Vagina (tissue), 2 donors: ENCODE data around the gene GPR142.

Source experiments
- POLR2A ChIP-seq, 2 donors: fragments of 450-650 bp; IDR thresholded peaks; one replicate each; pipeline ENCODE4 v1.6.1; 2017; ENCODE audit warnings: antibody characterized with exemption in 2 of 2, mild to moderate bottlenecking in 2 of 2, moderate library complexity in 2 of 2
- POLR2AphosphoS5 ChIP-seq, 2 donors: sonication (generic); formaldehyde crosslinking; IDR thresholded peaks; one replicate each; pipeline ENCODE4 v1.9.0; 2017; ENCODE audit warnings: antibody characterized with exemption in 2 of 2, mild to moderate bottlenecking in 2 of 2, low read depth in 1 of 2; ENCODE audit not compliant: insufficient read depth in 1 of 2
- TF ChIP-seq, protein P1 (sequence below), 3 experiments: fragments of 450-650 bp in 2 of 3; fragments of 200-600 bp in 1 of 3; sonication (generic) in 1 of 3; IDR thresholded peaks; one replicate each; pipeline ENCODE4 v1.5.1; 2017 to 2019; ENCODE audit warnings: antibody characterized with exemption in 3 of 3, mild to moderate bottlenecking in 2 of 3, moderate library complexity in 2 of 3

DNA sequence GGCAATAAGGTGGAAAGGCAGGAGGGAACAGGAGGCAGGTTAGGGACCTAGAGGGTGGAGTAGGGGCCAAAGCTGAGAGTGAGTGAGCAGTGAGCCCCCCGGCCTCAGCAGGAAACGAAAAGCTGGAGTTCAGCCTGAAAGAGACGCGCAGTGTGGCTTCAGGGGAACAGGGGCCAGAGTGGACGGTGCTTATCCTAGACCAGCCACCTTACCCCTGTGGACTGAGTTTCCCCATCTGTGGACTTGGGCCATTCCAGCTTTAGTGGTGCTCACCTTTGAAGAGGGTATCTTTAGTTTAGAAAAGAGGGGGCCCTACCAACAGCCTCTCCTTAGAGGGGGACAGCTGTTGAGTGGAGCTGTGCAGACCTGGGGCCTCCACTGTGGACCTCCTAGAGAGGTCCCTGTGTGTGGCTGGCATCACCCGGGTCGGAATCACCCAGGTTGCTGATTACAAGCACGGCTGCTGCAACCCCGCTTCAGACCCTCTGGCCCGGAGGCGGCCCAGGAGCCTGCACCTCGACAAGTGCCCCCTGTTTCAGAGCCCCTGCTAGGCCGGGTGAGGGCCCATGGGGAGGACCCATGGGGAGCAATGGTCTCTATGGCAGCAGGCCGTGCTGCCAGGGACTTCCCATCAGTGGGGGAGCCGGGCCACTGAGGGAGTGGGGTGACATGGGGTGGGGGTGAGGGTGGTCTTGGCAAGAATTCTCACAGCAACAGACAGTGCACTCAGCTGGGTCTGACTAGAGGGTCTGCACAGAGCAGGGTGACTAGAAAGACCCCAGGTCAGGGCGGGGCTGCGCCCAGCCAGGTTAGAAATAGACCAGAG lies 2.6 kb downstream of the GPR142 start:
- TF ChIP-seq, protein P1, sequence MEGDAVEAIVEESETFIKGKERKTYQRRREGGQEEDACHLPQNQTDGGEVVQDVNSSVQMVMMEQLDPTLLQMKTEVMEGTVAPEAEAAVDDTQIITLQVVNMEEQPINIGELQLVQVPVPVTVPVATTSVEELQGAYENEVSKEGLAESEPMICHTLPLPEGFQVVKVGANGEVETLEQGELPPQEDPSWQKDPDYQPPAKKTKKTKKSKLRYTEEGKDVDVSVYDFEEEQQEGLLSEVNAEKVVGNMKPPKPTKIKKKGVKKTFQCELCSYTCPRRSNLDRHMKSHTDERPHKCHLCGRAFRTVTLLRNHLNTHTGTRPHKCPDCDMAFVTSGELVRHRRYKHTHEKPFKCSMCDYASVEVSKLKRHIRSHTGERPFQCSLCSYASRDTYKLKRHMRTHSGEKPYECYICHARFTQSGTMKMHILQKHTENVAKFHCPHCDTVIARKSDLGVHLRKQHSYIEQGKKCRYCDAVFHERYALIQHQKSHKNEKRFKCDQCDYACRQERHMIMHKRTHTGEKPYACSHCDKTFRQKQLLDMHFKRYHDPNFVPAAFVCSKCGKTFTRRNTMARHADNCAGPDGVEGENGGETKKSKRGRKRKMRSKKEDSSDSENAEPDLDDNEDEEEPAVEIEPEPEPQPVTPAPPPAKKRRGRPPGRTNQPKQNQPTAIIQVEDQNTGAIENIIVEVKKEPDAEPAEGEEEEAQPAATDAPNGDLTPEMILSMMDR (IDR thresholded peaks at IDR 0.05), result no peak
- TF ChIP-seq POLR2A (IDR thresholded peaks at IDR 0.05) (no peak), POLR2AphosphoS5 (IDR thresholded peaks at IDR 0.05; ENCODE audit: insufficient read depth in 1 of 2, low read depth in 1 of 2) (no peak)
